ENCODE measurements around the gene GPC5.

The GPC5 gene

DNA sequence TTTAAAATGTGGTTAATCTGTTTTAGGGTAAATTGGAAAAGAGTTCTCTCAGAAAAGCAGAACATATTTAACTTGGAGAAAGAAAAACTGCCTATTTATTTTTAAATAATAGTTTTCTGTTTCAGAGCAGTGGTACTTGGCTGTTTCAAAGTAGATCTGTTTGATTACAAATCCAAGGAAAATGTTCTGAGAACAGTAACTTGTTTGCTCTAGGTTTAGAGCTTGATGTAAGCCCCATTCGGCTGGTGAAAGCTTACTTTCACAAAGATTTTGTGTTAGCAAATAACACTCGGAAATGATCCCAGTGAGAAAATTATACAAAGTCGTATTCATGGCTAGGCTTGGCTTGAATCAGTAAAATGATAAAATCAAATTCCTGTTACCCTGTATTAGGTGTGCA lies 1432.4 kb downstream of the GPC5 start:
- no peak overlapping the region for H3K27ac ChIP-seq (ENCODE audit: low read depth, low read length, poor library complexity, severe bottlenecking)
- no peak overlapping the region for H3K9ac ChIP-seq (ENCODE audit: low read length)
- H3K4me3 ChIP-seq (ENCODE audit: low read depth, low read length, poor library complexity, severe bottlenecking), result no peak overlapping the region
- no peaks in the 10 kb centered on the region for H3K27me3 ChIP-seq (ENCODE audit: insufficient read depth, low read length)
- no peak overlapping the region for H3K4me2 ChIP-seq (ENCODE audit: low read length)
- H3K9me3 ChIP-seq (ENCODE audit: low read length), result no peaks in the 10 kb centered on the region
- no peaks in the 10 kb centered on the region for H3F3A ChIP-seq (ENCODE audit: insufficient read depth, low read length)
- no peaks in the 10 kb centered on the region for H3K79me2 ChIP-seq (ENCODE audit: insufficient read depth, low read length)
- no peaks in the 10 kb centered on the region for H3K9me2 ChIP-seq (ENCODE audit: low read depth, low read length)
- H3K4me1 ChIP-seq (ENCODE audit: insufficient read depth, low read length, severe bottlenecking), result no peaks in the 10 kb centered on the region
- no peaks in the 10 kb centered on the region for H3K36me3 ChIP-seq (ENCODE audit: insufficient read depth, low read length)
- H2AFZ ChIP-seq (ENCODE audit: low read length), result no peak overlapping the region
- no peaks in the 10 kb centered on the region for H4K20me1 ChIP-seq (ENCODE audit: insufficient read depth, low read length)
- TF ChIP-seq, protein P1, sequence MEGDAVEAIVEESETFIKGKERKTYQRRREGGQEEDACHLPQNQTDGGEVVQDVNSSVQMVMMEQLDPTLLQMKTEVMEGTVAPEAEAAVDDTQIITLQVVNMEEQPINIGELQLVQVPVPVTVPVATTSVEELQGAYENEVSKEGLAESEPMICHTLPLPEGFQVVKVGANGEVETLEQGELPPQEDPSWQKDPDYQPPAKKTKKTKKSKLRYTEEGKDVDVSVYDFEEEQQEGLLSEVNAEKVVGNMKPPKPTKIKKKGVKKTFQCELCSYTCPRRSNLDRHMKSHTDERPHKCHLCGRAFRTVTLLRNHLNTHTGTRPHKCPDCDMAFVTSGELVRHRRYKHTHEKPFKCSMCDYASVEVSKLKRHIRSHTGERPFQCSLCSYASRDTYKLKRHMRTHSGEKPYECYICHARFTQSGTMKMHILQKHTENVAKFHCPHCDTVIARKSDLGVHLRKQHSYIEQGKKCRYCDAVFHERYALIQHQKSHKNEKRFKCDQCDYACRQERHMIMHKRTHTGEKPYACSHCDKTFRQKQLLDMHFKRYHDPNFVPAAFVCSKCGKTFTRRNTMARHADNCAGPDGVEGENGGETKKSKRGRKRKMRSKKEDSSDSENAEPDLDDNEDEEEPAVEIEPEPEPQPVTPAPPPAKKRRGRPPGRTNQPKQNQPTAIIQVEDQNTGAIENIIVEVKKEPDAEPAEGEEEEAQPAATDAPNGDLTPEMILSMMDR (IDR thresholded peaks at IDR 0.05; ENCODE audit: low read length), result no peak
- no peak for TF ChIP-seq EZH2 (IDR thresholded peaks at IDR 0.05; ENCODE audit: borderline replicate concordance, low read length)

DNA sequence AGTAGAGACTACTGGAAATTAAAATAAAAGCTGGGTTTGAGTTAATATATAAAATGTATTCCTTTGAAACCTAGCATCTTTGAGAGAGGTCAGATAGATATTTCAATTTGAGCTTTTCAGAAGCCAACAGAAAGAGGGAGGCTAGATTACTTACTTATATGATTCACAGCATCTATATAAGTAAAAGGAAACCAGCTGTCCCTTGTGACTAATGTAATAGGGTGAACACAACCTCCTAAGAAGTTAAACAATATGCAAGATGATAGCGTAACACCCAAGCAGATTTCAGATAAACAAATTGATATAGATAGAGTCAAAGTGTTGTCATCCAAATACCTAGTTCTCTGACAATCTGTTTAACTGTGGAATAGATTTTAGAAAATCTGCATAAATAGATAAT lies 1434.7 kb downstream of the GPC5 start:
- no peaks in the 10 kb centered on the region for H3F3A ChIP-seq (ENCODE audit: insufficient read depth, low read length)
- H3K4me1 ChIP-seq (ENCODE audit: insufficient read depth, low read length, severe bottlenecking), result no peaks in the 10 kb centered on the region
- H3K27me3 ChIP-seq (ENCODE audit: insufficient read depth, low read length), result no peaks in the 10 kb centered on the region
- no peak overlapping the region for H3K4me3 ChIP-seq (ENCODE audit: low read depth, low read length, poor library complexity, severe bottlenecking)
- no peaks in the 10 kb centered on the region for H4K20me1 ChIP-seq (ENCODE audit: insufficient read depth, low read length)
- no peak overlapping the region for H3K9ac ChIP-seq (ENCODE audit: low read length)
- H3K27ac ChIP-seq (ENCODE audit: low read depth, low read length, poor library complexity, severe bottlenecking), result no peak overlapping the region
- H2AFZ ChIP-seq (ENCODE audit: low read length), result no peak overlapping the region
- no peaks in the 10 kb centered on the region for H3K79me2 ChIP-seq (ENCODE audit: insufficient read depth, low read length)
- H3K4me2 ChIP-seq (ENCODE audit: low read length), result no peak overlapping the region
- no peaks in the 10 kb centered on the region for H3K36me3 ChIP-seq (ENCODE audit: insufficient read depth, low read length)
- H3K9me3 ChIP-seq (ENCODE audit: low read length), result no peaks in the 10 kb centered on the region
- H3K9me2 ChIP-seq (ENCODE audit: low read depth, low read length), result no peaks in the 10 kb centered on the region
- TF ChIP-seq, protein P1 (IDR thresholded peaks at IDR 0.05; ENCODE audit: low read length), result no peak
- no peak for TF ChIP-seq EZH2 (IDR thresholded peaks at IDR 0.05; ENCODE audit: borderline replicate concordance, low read length)

DNA sequence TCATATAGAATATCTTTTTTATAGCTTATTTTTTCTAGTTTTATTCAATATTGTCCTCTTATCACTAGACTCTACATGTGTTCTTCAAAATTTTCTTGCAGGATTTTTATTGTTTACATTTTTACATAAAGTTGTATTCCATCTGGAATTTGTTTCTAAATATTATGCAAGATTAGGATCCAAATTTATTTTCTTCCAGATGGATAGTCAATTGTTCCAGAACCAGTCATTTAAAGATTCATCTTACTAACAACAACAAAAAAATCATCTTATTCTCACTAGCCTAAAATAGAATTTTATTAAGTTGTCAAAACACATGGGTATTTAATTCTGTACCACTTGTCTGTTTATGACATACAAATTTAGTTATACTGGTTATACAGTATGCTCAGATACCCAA lies 1437.8 kb downstream of the GPC5 start:
- H3K36me3 ChIP-seq (ENCODE audit: insufficient read depth, low read length), result no peaks in the 10 kb centered on the region
- H3K9me2 ChIP-seq (ENCODE audit: low read depth, low read length), result no peaks in the 10 kb centered on the region
- no peak overlapping the region for H3K4me2 ChIP-seq (ENCODE audit: low read length)
- no peaks in the 10 kb centered on the region for H3K27me3 ChIP-seq (ENCODE audit: insufficient read depth, low read length)
- H3K9me3 ChIP-seq (ENCODE audit: low read length), result no peaks in the 10 kb centered on the region
- no peaks in the 10 kb centered on the region for H3F3A ChIP-seq (ENCODE audit: insufficient read depth, low read length)
- no peak overlapping the region for H3K4me3 ChIP-seq (ENCODE audit: low read depth, low read length, poor library complexity, severe bottlenecking)
- H3K9ac ChIP-seq (ENCODE audit: low read length), result no peak overlapping the region
- no peaks in the 10 kb centered on the region for H4K20me1 ChIP-seq (ENCODE audit: insufficient read depth, low read length)
- H3K79me2 ChIP-seq (ENCODE audit: insufficient read depth, low read length), result no peaks in the 10 kb centered on the region
- H3K27ac ChIP-seq (ENCODE audit: low read depth, low read length, poor library complexity, severe bottlenecking), result no peak overlapping the region
- no peak overlapping the region for H2AFZ ChIP-seq (ENCODE audit: low read length)
- H3K4me1 ChIP-seq (ENCODE audit: insufficient read depth, low read length, severe bottlenecking), result no peaks in the 10 kb centered on the region
- TF ChIP-seq, protein P1 (IDR thresholded peaks at IDR 0.05; ENCODE audit: low read length), result no peak
- TF ChIP-seq EZH2 (IDR thresholded peaks at IDR 0.05; ENCODE audit: borderline replicate concordance, low read length), result no peak

Measured in OCI-LY1 (cell line).